ENCODE results near the gene DCAF10. TPM values are rescaled to one million over a fixed set of nuclear protein-coding genes. Genes with fewer than 3 reads are reported as not detected.
A peak's percentile ranks its signal among the peaks of the same experiment; 100 is the strongest.

Gene DCAF10
- total and polyA plus RNA-seq, 2 of the 13 experiments (the other 11 are each of a cell fraction or from before 2014, with no cell fraction given): 9.2 to 20.3 TPM

DNA sequence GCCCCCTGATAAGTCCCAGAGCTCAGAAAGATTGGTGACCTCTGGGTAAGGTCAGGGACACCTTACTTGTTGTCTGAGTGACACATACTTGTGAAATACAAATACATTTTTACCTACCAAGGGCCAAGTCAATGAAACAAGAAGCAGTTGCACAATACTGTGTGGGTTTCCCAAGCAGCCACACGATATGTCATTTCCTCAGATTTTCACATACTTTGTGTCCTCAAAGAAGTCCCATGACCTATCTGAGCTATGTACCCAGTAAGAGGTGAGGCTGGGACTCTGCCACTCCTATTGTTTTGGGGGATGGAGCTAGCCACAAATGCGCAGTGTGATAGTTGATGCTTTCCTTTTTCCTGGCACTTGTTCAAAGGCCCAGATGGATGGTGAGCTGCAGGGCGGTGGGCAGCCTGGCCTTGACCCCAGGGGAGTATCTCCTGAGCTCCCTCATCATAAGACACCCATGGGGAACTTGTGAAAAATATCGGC lies 108.1 kb downstream of the DCAF10 start (continued):
- TF ChIP-seq, protein P1, sequence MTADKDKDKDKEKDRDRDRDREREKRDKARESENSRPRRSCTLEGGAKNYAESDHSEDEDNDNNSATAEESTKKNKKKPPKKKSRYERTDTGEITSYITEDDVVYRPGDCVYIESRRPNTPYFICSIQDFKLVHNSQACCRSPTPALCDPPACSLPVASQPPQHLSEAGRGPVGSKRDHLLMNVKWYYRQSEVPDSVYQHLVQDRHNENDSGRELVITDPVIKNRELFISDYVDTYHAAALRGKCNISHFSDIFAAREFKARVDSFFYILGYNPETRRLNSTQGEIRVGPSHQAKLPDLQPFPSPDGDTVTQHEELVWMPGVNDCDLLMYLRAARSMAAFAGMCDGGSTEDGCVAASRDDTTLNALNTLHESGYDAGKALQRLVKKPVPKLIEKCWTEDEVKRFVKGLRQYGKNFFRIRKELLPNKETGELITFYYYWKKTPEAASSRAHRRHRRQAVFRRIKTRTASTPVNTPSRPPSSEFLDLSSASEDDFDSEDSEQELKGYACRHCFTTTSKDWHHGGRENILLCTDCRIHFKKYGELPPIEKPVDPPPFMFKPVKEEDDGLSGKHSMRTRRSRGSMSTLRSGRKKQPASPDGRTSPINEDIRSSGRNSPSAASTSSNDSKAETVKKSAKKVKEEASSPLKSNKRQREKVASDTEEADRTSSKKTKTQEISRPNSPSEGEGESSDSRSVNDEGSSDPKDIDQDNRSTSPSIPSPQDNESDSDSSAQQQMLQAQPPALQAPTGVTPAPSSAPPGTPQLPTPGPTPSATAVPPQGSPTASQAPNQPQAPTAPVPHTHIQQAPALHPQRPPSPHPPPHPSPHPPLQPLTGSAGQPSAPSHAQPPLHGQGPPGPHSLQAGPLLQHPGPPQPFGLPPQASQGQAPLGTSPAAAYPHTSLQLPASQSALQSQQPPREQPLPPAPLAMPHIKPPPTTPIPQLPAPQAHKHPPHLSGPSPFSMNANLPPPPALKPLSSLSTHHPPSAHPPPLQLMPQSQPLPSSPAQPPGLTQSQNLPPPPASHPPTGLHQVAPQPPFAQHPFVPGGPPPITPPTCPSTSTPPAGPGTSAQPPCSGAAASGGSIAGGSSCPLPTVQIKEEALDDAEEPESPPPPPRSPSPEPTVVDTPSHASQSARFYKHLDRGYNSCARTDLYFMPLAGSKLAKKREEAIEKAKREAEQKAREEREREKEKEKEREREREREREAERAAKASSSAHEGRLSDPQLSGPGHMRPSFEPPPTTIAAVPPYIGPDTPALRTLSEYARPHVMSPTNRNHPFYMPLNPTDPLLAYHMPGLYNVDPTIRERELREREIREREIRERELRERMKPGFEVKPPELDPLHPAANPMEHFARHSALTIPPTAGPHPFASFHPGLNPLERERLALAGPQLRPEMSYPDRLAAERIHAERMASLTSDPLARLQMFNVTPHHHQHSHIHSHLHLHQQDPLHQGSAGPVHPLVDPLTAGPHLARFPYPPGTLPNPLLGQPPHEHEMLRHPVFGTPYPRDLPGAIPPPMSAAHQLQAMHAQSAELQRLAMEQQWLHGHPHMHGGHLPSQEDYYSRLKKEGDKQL (CRISPR knock-in tag; IDR thresholded peaks at IDR 0.05; ENCODE audit: low read depth): peak; percentile 20; the same call in 1 of the 2 replicates
- no peak for TF ChIP-seq ATAD3A (CRISPR knock-in tag; IDR thresholded peaks at IDR 0.05)
- TF ChIP-seq ZNF766 (CRISPR knock-in tag; IDR thresholded peaks at IDR 0.05; ENCODE audit: borderline replicate concordance): no peak
- TF ChIP-seq KLF16 (CRISPR knock-in tag; IDR thresholded peaks at IDR 0.05): peak in 1 of 2 experiments; percentile 74; a peak in 1 of 4 replicates
- TF ChIP-seq EP300 (IDR thresholded peaks at IDR 0.05; ENCODE audit: low read depth in 2 of 2, low read length in 2 of 2): peak; percentile 94
- peak; percentile 91 for TF ChIP-seq EP300 (CRISPR knock-in tag; IDR thresholded peaks at IDR 0.05; ENCODE audit: borderline replicate concordance)
- TF ChIP-seq NFKBIZ (CRISPR knock-in tag; IDR thresholded peaks at IDR 0.05): peak; percentile 57; the same call in 1 of the 2 replicates
- TF ChIP-seq MEIS2 (CRISPR knock-in tag; IDR thresholded peaks at IDR 0.05): no peak
- TF ChIP-seq ZNF746 (CRISPR knock-in tag; IDR thresholded peaks at IDR 0.05): no peak
- TF ChIP-seq HOMEZ (CRISPR knock-in tag; IDR thresholded peaks at IDR 0.05; ENCODE audit: low read depth): 0 out of 2 replicates have a peak, but pooled peaks have one; percentile 20
- TF ChIP-seq, protein P2, sequence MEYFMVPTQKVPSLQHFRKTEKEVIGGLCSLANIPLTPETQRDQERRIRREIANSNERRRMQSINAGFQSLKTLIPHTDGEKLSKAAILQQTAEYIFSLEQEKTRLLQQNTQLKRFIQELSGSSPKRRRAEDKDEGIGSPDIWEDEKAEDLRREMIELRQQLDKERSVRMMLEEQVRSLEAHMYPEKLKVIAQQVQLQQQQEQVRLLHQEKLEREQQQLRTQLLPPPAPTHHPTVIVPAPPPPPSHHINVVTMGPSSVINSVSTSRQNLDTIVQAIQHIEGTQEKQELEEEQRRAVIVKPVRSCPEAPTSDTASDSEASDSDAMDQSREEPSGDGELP (IDR thresholded peaks at IDR 0.05; ENCODE audit: borderline replicate concordance, low read depth): peak; percentile 22; the same call in 1 of the 2 replicates
- TF ChIP-seq HCFC1 (IDR thresholded peaks at IDR 0.05; ENCODE audit: low read depth, low read length): no peak
- peak; percentile 48; the same call in 1 of the 2 replicates for TF ChIP-seq SOX13 (IDR thresholded peaks at IDR 0.05)
- TF ChIP-seq SOX13 (CRISPR knock-in tag; conservative IDR thresholded peaks at IDR 0.05 in 1 of 2, IDR thresholded peaks at IDR 0.05 in 1 of 2): peak in 1 of 2 experiments; percentile 80; a peak in 2 of 4 replicates
- 0 out of 3 replicates have a peak, but pooled peaks have one; percentile 21 for TF ChIP-seq MXI1 (IDR thresholded peaks at IDR 0.05; ENCODE audit: borderline replicate concordance, low read depth, low read length)
- no peak for TF ChIP-seq CREB1 (IDR thresholded peaks at IDR 0.05)
- TF ChIP-seq CREB1 (CRISPR knock-in tag; IDR thresholded peaks at IDR 0.05): peak; percentile 77
- peak; percentile 69; the same call in 1 of the 2 replicates for TF ChIP-seq ZBTB34 (CRISPR knock-in tag; IDR thresholded peaks at IDR 0.05)
- TF ChIP-seq JUN (CRISPR knock-in tag; IDR thresholded peaks at IDR 0.05): 0 out of 2 replicates have a peak, but pooled peaks have one; percentile 18
- peak; percentile 82 for TF ChIP-seq BCL6 (CRISPR knock-in tag; IDR thresholded peaks at IDR 0.05)
- peak; percentile 94 for TF ChIP-seq HMG20A (CRISPR knock-in tag; IDR thresholded peaks at IDR 0.05; ENCODE audit: borderline replicate concordance)
- no peak for TF ChIP-seq NFE2 (CRISPR knock-in tag; IDR thresholded peaks at IDR 0.05)

Data from HepG2 (cell line).